Large intestine (tissue), 3 donors: Measurements from ENCODE around the gene BPIFB3. TPM values are rescaled to one million over a fixed set of nuclear protein-coding genes. Genes with fewer than 3 reads are reported as not detected.

Experiments used
- DNase-seq, 2 donors: peaks; one replicate each; pipeline versions ENCODE4 v3.0.0 to v3.0.0-alpha.2; 2013
- H3K27ac ChIP-seq: one replicate; pipeline ENCODE4 v1.5.1; 2013; ENCODE audit warnings: low read length
- H3K27me3 ChIP-seq: 2 replicates; pipeline ENCODE4 v1.6.1; 2013; ENCODE audit warnings: low read length; ENCODE audit not compliant: control insufficient read depth, insufficient read depth
- H3K36me3 ChIP-seq: 2 replicates; pipeline ENCODE4 v1.6.1; 2013; ENCODE audit warnings: low read length; ENCODE audit not compliant: control insufficient read depth, insufficient read depth
- H3K4me1 ChIP-seq: one replicate; pipeline ENCODE4 v1.6.1; 2013; ENCODE audit warnings: low read length; ENCODE audit not compliant: control insufficient read depth, insufficient read depth
- H3K4me3 ChIP-seq: one replicate; pipeline ENCODE4 v1.5.1; 2013; ENCODE audit warnings: low read length
- H3K9me3 ChIP-seq: one replicate; pipeline ENCODE4 v1.6.1; 2013; ENCODE audit warnings: mild to moderate bottlenecking, low read depth, low read length, moderate library complexity; ENCODE audit not compliant: control insufficient read depth
- WGBS: methylation state at CpG from one replicate; pipeline ENCODE4 v1.1.5; 2013; ENCODE audit warnings: low lambda C conversion rate; ENCODE audit not compliant: insufficient coverage; 5-methylcytosine and 5-hydroxymethylcytosine counted together
- polyA plus RNA-seq: library from polyadenylated mRNA; unstranded; fragments of 120-200 nt; gene quantifications from one replicate; pipeline ENCODE4 v1.2.1, GENCODE V29; 2013

Gene BPIFB3
- polyA plus RNA-seq, 1 donor: not detected

- H3K27me3 ChIP-seq: no peaks in the 10 kb centered on the region
- no CpG with 5 or more reads among the region's 6 CpGs for WGBS
- H3K4me1 ChIP-seq: no peaks in the 10 kb centered on the region
Measured at GRCh38 chr20:33063271-33063670, 9.6 kb downstream of the BPIFB3 start.

GRCh38 chr20:33064572-33065287 lies 11.0 kb downstream of the BPIFB3 start:
- no CpG with 5 or more reads among the region's 11 CpGs for WGBS
- no peak overlapping the region for H3K27ac ChIP-seq

More at GRCh38 chr20:33063271-33063670, 9.6 kb downstream of the BPIFB3 start:
- DNase-seq: no peak
- no peak overlapping the region for H3K4me3 ChIP-seq
- no peak overlapping the region for H3K27ac ChIP-seq
- H3K9me3 ChIP-seq: no peaks in the 10 kb centered on the region
- H3K36me3 ChIP-seq: no peaks in the 10 kb centered on the region

GRCh38 chr20:33065785-33066184 lies 12.1 kb downstream of the BPIFB3 start:
- Histone ChIP-seq H3K27me3 (no peaks in the 10 kb centered on the region), H3K36me3 (no peaks in the 10 kb centered on the region), H3K4me3 (no peak overlapping the region), H3K27ac (no peak overlapping the region), H3K9me3 (no peaks in the 10 kb centered on the region), H3K4me1 (no peaks in the 10 kb centered on the region)
- DNase-seq: no peak
- WGBS: no CpG with 5 or more reads among the region's 9 CpGs

More at GRCh38 chr20:33064572-33065287, 11.0 kb downstream of the BPIFB3 start:
- Histone ChIP-seq H3K36me3 (no peaks in the 10 kb centered on the region), H3K4me1 (no peaks in the 10 kb centered on the region), H3K9me3 (no peaks in the 10 kb centered on the region), H3K4me3 (no peak overlapping the region), H3K27me3 (no peaks in the 10 kb centered on the region)
- no peak for DNase-seq

- Histone ChIP-seq H3K4me3 (no peak overlapping the region), H3K36me3 (no peaks in the 10 kb centered on the region), H3K9me3 (no peaks in the 10 kb centered on the region), H3K4me1 (no peaks in the 10 kb centered on the region), H3K27me3 (no peaks in the 10 kb centered on the region), H3K27ac (no peak overlapping the region)
- no CpG with 5 or more reads among the region's 3 CpGs for WGBS
- DNase-seq: no peak
Measured at GRCh38 chr20:33067806-33068205, 14.1 kb downstream of the BPIFB3 start.

GRCh38 chr20:33068251-33068939 lies 14.7 kb downstream of the BPIFB3 start:
- H3K36me3 ChIP-seq: no peaks in the 10 kb centered on the region
- DNase-seq: no peak
- no CpG with 5 or more reads among the region's 12 CpGs for WGBS
- no peaks in the 10 kb centered on the region for H3K4me1 ChIP-seq
- H3K27ac ChIP-seq: no peak overlapping the region
- no peaks in the 10 kb centered on the region for H3K27me3 ChIP-seq
- no peak overlapping the region for H3K4me3 ChIP-seq
- H3K9me3 ChIP-seq: no peaks in the 10 kb centered on the region

GRCh38 chr20:33069673-33070072 lies 16.0 kb downstream of the BPIFB3 start:
- H3K4me3 ChIP-seq: no peak overlapping the region
- no peak for DNase-seq
- H3K9me3 ChIP-seq: no peaks in the 10 kb centered on the region
- no CpG with 5 or more reads among the region's 9 CpGs for WGBS
- H3K4me1 ChIP-seq: no peaks in the 10 kb centered on the region
- no peaks in the 10 kb centered on the region for H3K36me3 ChIP-seq
- H3K27me3 ChIP-seq: no peaks in the 10 kb centered on the region
- H3K27ac ChIP-seq: no peak overlapping the region

- no peaks in the 10 kb centered on the region for H3K9me3 ChIP-seq
Measured at GRCh38 chr20:33070111-33071053, 16.7 kb downstream of the BPIFB3 start.

GRCh38 chr20:33071198-33071597 lies 17.5 kb downstream of the BPIFB3 start:
- Histone ChIP-seq H3K4me3 (no peak overlapping the region), H3K4me1 (no peaks in the 10 kb centered on the region), H3K27ac (no peak overlapping the region), H3K27me3 (no peaks in the 10 kb centered on the region), H3K36me3 (no peaks in the 10 kb centered on the region), H3K9me3 (no peaks in the 10 kb centered on the region)
- DNase-seq: no peak
- 80% methylated on average over 2 of the region's 5 CpGs for WGBS

More at GRCh38 chr20:33070111-33071053, 16.7 kb downstream of the BPIFB3 start:
- Histone ChIP-seq H3K27me3 (no peaks in the 10 kb centered on the region), H3K4me3 (no peak overlapping the region), H3K36me3 (no peaks in the 10 kb centered on the region), H3K4me1 (no peaks in the 10 kb centered on the region), H3K27ac (no peak overlapping the region)
- no peak for DNase-seq
- no CpG with 5 or more reads among the region's 19 CpGs for WGBS

GRCh38 chr20:33072362-33072761 lies 18.7 kb downstream of the BPIFB3 start:
- Histone ChIP-seq H3K36me3 (no peaks in the 10 kb centered on the region), H3K27me3 (no peaks in the 10 kb centered on the region), H3K4me1 (no peaks in the 10 kb centered on the region), H3K9me3 (no peaks in the 10 kb centered on the region), H3K27ac (no peak overlapping the region), H3K4me3 (no peak overlapping the region)
- no CpG with 5 or more reads among the region's 4 CpGs for WGBS
- no peak for DNase-seq

- WGBS: 100% methylated on average over 1 of the region's 2 CpGs
- Histone ChIP-seq H3K27me3 (no peaks in the 10 kb centered on the region), H3K9me3 (no peaks in the 10 kb centered on the region), H3K4me3 (no peak overlapping the region), H3K27ac (no peak overlapping the region), H3K4me1 (no peaks in the 10 kb centered on the region), H3K36me3 (no peaks in the 10 kb centered on the region)
- DNase-seq: no peak
Measured at GRCh38 chr20:33072813-33073212, 19.1 kb downstream of the BPIFB3 start.
